ENCODE data around the gene LMO1. TPM values are rescaled to one million over a fixed set of nuclear protein-coding genes. Genes with fewer than 3 reads are reported as not detected.

The LMO1 gene
- total and polyA plus RNA-seq, 2 of the 8 experiments (the other 6 are each of a cell fraction or from before 2014, with no cell fraction given), result 0.17 TPM; not detected in 1

GRCh38 chr11:8234910-8235309 lies 28.8 kb downstream of the LMO1 start (continued):
- no peak for TF ChIP-seq CHD7 (IDR thresholded peaks at IDR 0.05; ENCODE audit: insufficient replicate concordance, low read length)
- no peak for TF ChIP-seq POLR2A (IDR thresholded peaks at IDR 0.05; ENCODE audit: control extremely low read depth in 1 of 2, low read depth in 2 of 2, low read length in 2 of 2)
- no peak for TF ChIP-seq CHD1 (IDR thresholded peaks at IDR 0.05; ENCODE audit: low read depth, low read length)
- TF ChIP-seq KDM4A (IDR thresholded peaks at IDR 0.05; ENCODE audit: low read depth, low read length, severe bottlenecking), result no peak
- TF ChIP-seq RAD21 (IDR thresholded peaks at IDR 0.05 in 1 of 2, conservative IDR thresholded peaks at IDR 0.05 in 1 of 2; ENCODE audit: low read depth in 2 of 2, low read length in 2 of 2), result no peak
- TF ChIP-seq CEBPB (IDR thresholded peaks at IDR 0.05; ENCODE audit: low read depth, low read length), result no peak
- no peak for TF ChIP-seq TCF12 (IDR thresholded peaks at IDR 0.05; ENCODE audit: low read depth, low read length)
